Measurements from ENCODE around the gene DISC1.
"Not testable (repeated sequence)": the region's sequence is repeated elsewhere in the genome, so short reads cannot be mapped to it uniquely, and the experiment has no call there.

DISC1 gene

GRCh38 chr1:231605149-231606100 lies 21.2 kb upstream of the DISC1 start:
- no peak for DNase-seq (ENCODE audit: low read depth)

GRCh38 chr1:231606712-231607111 lies 19.9 kb upstream of the DISC1 start:
- no peak for DNase-seq (ENCODE audit: low read depth)

- no peak for DNase-seq (ENCODE audit: low read depth)
Observed at GRCh38 chr1:231610388-231610787, 16.2 kb upstream of the DISC1 start.

- no peak for DNase-seq (ENCODE audit: low read depth)
Observed at GRCh38 chr1:231611111-231611510, 15.5 kb upstream of the DISC1 start.

- no peak for DNase-seq (ENCODE audit: low read depth)
Observed at GRCh38 chr1:231611851-231612250, 14.7 kb upstream of the DISC1 start.

GRCh38 chr1:231612393-231613089 lies 14.0 kb upstream of the DISC1 start:
- DNase-seq (ENCODE audit: low read depth) = no peak

- DNase-seq (ENCODE audit: low read depth) = no peak
Observed at GRCh38 chr1:231613419-231614349, 12.9 kb upstream of the DISC1 start.

- no peak for DNase-seq (ENCODE audit: low read depth)
Observed at GRCh38 chr1:231616667-231617066, 9.9 kb upstream of the DISC1 start.

GRCh38 chr1:231618609-231619256 lies 7.9 kb upstream of the DISC1 start:
- DNase-seq (ENCODE audit: low read depth) = no peak

GRCh38 chr1:231619257-231619634 lies 7.3 kb upstream of the DISC1 start:
- no peak for DNase-seq (ENCODE audit: low read depth)

GRCh38 chr1:231625042-231625441 lies 1.5 kb upstream of the DISC1 start:
- DNase-seq (ENCODE audit: low read depth) = not testable (repeated sequence)

GRCh38 chr1:231625975-231626534 lies 535 bp upstream of the DISC1 start:
- no peak for DNase-seq (ENCODE audit: low read depth)

- no peak for DNase-seq (ENCODE audit: low read depth)
Observed at GRCh38 chr1:231626951-231627614, 493 bp downstream of the DISC1 start.

- no peak for DNase-seq (ENCODE audit: low read depth)
Observed at GRCh38 chr1:231628207-231628876, 1.8 kb downstream of the DISC1 start.

- DNase-seq (ENCODE audit: low read depth) = no peak
Observed at GRCh38 chr1:231629132-231629531, 2.5 kb downstream of the DISC1 start.

- no peak for DNase-seq (ENCODE audit: low read depth)
Observed at GRCh38 chr1:231630558-231631205, 4.1 kb downstream of the DISC1 start.

- no peak for DNase-seq (ENCODE audit: low read depth)
Observed at GRCh38 chr1:231631717-231632116, 5.1 kb downstream of the DISC1 start.

- no peak for DNase-seq (ENCODE audit: low read depth)
Observed at GRCh38 chr1:231632119-231632518, 5.5 kb downstream of the DISC1 start.

- peak; percentile 22 for DNase-seq (ENCODE audit: low read depth)
Observed at GRCh38 chr1:231634323-231635013, 7.9 kb downstream of the DISC1 start.
